Hippocampal formation (tissue), 2 donors: ENCODE measurements around the gene MYH9.

Experiments used
- DNase-seq, 2 donors: peaks; one replicate each; lab custom pipeline; 2025; lab: John Stamatoyannopoulos, UW

The MYH9 gene

DNA sequence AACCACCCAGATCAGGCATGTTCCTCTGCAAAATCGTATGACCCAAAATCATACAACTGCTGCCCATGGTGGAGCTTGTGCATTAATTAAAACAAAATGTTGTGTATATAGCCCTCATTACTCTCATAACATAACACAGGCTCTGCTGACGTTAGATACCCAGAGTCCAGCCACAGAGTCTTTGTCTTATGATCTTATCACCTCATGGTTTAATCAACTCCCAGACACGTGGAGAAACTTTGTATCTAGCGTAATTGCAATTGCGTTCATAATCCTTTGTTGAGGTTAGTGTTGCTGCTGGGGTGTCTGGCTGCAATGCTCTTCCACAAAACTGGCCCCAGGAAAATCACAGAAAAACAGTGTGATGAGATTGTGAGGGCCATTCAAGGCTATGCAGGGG is 139.8 kb downstream of the MYH9 start:
- DNase-seq: no peak

DNA sequence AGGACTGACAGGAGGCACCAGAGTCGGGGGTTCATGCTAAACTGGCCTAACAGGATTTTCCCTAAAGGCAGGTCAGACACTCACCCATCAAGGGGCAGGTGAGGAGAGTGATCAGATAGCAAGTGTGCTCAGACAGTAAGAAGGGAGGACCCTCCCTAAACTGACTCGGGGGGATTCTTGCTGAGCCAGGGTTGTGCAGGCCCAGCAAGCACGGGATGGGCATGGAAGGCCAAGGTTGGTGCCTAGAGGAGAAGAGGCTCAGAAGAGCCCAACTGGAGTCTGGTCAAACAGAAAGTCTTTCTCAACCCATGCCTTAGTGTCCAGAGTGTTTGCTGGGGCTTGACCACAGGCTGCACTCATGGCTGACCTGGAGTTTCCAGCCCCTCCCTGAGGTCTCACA is 141.0 kb downstream of the MYH9 start:
- DNase-seq: no peak

GRCh38 chr22:36245805-36246356 is 141.9 kb downstream of the MYH9 start:
- no peak for DNase-seq

DNA sequence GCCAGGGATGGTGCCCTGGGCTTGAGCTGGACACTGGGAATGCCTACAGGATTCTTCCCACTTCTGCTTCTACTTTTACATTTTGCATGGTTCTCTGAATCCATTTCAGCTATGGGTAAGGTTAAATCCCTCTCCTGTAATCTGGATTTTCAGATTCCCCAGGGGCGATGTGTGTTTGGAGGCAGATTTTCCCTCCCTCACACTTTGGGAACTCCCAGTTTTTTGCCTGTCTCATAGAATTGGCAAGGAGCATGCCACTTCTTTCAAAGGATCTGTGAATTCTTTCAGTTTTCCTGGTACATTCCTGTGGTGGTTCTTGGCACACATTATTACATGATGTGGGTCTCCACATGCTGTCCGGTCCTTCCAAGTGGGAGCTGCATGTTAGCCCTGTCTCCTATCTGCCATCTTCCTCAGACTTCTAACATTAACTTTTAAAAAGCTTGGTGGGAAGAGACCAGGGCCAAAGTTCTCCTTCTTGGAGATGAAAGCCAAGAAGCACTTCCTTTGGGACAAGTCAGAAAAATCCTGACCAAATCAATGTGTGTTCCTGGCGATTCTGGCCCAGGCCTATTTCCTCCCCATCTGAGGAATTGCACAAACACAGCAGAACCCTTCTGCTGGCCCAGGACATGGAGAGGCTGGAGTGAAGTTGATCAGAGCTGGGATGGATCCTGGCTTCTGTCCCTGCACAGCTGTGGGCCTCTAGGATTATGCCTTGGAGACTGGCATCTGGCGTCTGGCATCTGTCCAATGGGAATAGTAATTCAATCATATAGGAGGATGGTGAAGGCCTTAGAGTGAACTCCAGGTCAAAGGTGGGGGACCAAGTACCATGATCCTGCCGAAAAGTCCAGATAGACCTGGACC is 143.0 kb downstream of the MYH9 start:
- DNase-seq: no peak

GRCh38 chr22:36243986-36244385 is 143.8 kb downstream of the MYH9 start:
- DNase-seq: no peak

GRCh38 chr22:36239401-36240171 is 148.2 kb downstream of the MYH9 start, which contains the start of gene APOL2:
APOL2 (minus strand) TSS chr22:36239527; CDS start chr22:36233162, 6,365 bp downstream.
- DNase-seq: peak; percentile 71 to 82

DNA sequence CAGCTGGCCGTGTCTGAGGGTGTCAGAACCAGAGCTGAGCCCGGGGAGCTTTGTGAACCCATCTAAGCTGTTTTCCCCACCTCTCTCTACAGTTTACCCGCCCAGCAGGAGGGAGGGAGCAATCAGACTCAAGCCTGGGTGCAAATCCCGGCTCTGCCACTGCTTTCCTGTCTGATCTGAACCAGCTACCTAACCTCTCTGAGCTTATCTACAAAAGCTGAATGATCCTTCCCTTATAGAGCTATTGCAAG is 148.7 kb downstream of the MYH9 start:
- DNase-seq: no peak

GRCh38 chr22:36238373-36239149 is 149.2 kb downstream of the MYH9 start:
- no peak for DNase-seq

DNA sequence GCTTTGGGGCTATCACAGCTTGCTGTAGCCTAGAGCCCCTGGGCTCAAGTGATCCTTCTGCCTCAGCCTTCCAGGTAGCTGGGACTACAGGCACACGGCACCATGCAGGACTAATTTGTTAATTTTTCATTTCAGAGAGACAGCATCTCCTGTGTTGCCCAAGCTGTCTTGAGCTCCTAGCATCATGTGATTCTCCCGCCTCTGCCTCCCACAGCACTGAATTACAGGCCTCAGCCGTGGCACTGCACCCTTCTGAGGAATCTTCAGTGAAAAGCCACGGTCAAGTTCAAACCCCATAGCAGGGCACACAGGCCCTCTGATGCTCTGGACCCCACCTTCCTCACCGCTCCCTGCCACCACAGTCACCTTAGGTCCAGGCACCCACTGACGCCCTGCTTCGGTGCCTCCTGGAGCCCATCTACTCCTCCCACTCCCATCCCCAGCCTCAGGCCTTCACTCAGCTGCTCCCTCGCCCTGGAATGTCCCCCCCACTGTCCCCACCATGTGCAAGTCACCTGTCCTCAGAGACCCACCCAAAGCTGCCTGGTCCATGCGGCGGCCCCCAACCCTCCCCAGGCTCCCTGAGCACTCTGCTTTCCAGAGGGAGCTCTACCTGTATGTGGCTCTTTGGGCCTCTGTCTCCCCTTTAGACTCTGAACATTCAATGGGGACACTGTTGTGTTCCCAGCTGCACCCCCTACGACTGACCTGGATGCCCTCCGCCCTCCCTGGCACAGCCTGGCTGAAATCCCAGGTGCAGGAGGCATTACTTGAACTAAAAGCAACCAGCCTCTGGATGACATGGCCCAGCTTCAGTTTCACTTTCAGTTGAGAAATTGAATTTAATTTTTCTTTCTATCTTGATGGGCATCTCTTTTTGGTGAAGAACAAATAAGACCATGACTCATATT is 150.1 kb downstream of the MYH9 start:
- no peak for DNase-seq

- DNase-seq: no peak
Observed at GRCh38 chr22:36236388-36237319, 151.1 kb downstream of the MYH9 start.

- no peak for DNase-seq
Observed at GRCh38 chr22:36235585-36235984, 152.2 kb downstream of the MYH9 start.

DNA sequence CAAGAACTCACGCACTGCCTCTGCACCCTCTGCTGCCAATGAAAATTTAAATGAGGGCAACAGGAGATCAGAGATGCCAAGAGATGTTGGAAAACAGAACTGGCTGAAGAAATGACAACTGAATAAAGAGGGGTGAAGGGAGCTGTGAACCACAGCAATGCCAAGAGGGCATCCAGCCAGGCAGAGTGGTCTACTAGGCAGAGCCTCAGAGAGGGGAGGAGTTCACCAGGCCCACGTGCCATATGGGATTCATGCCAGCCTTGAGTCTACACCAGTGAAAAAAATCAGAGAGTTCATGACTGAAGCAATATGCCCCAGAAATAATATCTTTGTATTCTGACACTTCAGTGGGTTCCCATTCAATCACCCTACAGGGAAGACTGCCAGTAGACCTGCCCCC is 152.8 kb downstream of the MYH9 start:
- no peak for DNase-seq

DNA sequence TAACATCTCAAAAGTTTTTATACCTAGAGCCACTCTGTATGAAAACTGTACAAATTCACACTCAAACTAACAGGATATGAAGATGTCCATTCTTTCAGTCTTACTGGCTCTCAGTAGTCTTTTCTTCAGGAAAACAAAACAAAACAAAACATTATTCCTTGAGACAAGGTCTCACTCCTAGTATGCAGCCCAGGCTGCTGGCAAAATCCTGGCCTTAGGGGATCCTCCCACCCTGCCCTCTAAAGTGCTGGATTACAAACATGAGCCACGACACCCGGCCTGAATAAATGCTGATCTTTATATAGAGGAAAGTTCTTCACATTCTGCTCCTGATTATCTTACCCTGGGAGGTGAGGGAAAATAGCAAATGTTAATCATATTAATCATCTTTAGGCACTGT is 153.6 kb downstream of the MYH9 start:
- DNase-seq: no peak

DNA sequence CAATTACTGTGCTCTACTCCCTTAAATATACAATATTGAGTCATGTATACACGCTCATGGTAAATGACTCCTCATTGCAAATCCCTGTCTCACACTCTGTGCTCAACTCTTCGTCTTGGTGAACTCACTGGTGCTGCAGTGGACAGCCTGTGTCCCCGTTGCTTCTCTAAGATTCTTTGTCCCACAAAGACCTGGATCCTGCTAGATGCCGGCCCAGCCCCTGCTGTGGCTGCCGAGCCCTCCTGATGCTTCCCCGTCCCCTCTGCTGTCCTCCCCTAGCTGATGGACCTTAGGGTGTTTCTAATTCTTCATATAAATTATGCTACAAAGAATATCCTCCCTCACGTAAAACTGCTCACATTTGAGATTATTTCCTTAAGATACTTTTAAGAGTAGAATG is 154.0 kb downstream of the MYH9 start:
- no peak for DNase-seq

DNA sequence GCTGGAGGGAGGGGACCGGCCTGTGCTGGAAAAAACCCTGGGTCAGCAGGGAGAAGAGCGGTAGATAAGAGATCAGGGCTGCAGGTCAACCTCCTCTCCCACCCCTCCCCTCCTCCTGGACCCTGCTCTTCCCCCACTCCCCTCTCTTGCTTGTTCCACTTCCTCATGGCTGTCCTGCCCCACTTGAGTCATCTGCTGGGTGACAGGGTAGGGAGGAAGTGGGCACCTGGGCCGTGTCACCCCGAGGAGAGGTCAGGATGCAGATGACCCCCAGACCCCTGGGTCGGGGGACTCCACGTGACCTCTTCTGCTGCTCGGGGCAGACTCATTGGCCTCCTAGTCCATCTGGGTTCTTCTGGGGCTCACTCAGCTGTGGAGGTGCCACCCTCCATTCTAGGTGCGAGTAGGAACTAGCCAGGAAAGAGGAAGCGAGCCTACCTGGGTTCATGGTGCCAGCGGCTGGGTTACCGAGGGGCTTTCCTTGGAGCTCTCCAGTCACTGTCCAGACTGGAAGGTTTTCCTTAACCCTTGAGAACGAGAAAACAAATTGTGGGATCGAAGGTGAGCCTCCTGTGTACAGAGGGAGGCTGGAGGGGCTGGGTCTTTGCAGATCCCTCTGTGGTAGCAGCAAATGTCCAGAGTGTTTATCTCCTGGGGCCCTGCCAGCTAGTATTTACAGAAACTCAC is 154.9 kb downstream of the MYH9 start:
- DNase-seq: no peak
